KMS-11 (cell line): ENCODE measurements around the gene TARBP2.
A peak's percentile ranks its signal among the peaks of the same experiment; 100 is the strongest.

Experiments
- H2AFZ ChIP-seq: fragments of 200-600 bp; sonication (generic); 2 replicates; pipeline ENCODE4 v1.6.1; 2016; ENCODE audit warnings: antibody characterized with exemption, mixed run types, low read depth
- H3K27ac ChIP-seq: fragments of 200-600 bp; sonication (generic); 2 replicates; pipeline ENCODE4 v1.6.1; 2016; ENCODE audit warnings: mild to moderate bottlenecking, mixed run types
- H3K27me3 ChIP-seq: fragments of 200-600 bp; sonication (generic); 2 replicates; pipeline ENCODE4 v1.6.1; 2017; ENCODE audit warnings: mild to moderate bottlenecking, low read depth, mixed run types, moderate library complexity; ENCODE audit not compliant: insufficient read depth
- H3K36me3 ChIP-seq: fragments of 200-600 bp; sonication (generic); 2 replicates; pipeline ENCODE4 v1.6.1; 2017; ENCODE audit warnings: mild to moderate bottlenecking, mixed run types; ENCODE audit not compliant: insufficient read depth
- H3K4me1 ChIP-seq: fragments of 200-600 bp; sonication (generic); 2 replicates; pipeline ENCODE4 v1.6.1; 2016; ENCODE audit warnings: mild to moderate bottlenecking, low read depth, mixed run types; ENCODE audit not compliant: poor library complexity, severe bottlenecking
- H3K4me2 ChIP-seq: fragments of 200-600 bp; sonication (generic); 2 replicates; pipeline ENCODE4 v1.7.0; 2016; ENCODE audit warnings: mild to moderate bottlenecking, mixed run types
- H3K4me3 ChIP-seq: fragments of 200-600 bp; sonication (generic); IDR thresholded peaks from 2 replicates; pipeline ENCODE4 v1.6.1; 2017; ENCODE audit warnings: low read depth, low read length, mixed read lengths; ENCODE audit not compliant: insufficient read depth
- H3K79me2 ChIP-seq: fragments of 200-600 bp; sonication (generic); 2 replicates; pipeline ENCODE4 v1.6.1; 2016; ENCODE audit warnings: low read depth, mixed run types; ENCODE audit not compliant: insufficient read depth
- H3K9ac ChIP-seq: fragments of 200-600 bp; sonication (generic); 2 replicates; pipeline ENCODE4 v1.6.1; 2016; ENCODE audit warnings: mild to moderate bottlenecking, mixed run types
- H4K20me1 ChIP-seq: fragments of 200-600 bp; sonication (generic); 2 replicates; pipeline ENCODE4 v1.6.1; 2016; ENCODE audit warnings: mild to moderate bottlenecking, mixed run types; ENCODE audit not compliant: insufficient read depth
- TF ChIP-seq, protein P1 (sequence below): fragments of 200-600 bp; sonication (generic); conservative IDR thresholded peaks from 2 replicates; pipeline ENCODE4 v1.6.1; 2017; ENCODE audit warnings: low read depth, mild to moderate bottlenecking, antibody characterized with exemption, low read length, moderate library complexity, mixed read lengths

Gene TARBP2

DNA sequence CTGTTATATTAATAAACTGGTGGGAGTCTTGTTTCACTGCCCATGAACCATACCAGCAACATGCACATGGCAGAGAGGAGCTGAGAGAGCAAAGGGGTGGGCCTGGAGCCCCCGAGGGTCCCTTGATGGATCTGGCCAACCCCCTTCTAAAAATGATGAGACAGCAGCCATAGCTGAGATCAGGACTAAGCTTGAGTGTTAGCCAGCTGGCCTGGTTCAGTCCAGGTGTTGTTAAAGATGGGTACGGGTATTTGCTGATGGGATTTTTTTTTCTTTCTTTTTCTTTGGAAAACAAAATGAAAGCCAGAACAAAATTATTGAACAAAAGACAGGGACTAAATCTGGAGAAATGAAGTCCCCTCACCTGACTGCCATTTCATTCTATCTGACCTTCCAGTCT lies 33.2 kb upstream of the TARBP2 start:
- TF ChIP-seq, protein P1, sequence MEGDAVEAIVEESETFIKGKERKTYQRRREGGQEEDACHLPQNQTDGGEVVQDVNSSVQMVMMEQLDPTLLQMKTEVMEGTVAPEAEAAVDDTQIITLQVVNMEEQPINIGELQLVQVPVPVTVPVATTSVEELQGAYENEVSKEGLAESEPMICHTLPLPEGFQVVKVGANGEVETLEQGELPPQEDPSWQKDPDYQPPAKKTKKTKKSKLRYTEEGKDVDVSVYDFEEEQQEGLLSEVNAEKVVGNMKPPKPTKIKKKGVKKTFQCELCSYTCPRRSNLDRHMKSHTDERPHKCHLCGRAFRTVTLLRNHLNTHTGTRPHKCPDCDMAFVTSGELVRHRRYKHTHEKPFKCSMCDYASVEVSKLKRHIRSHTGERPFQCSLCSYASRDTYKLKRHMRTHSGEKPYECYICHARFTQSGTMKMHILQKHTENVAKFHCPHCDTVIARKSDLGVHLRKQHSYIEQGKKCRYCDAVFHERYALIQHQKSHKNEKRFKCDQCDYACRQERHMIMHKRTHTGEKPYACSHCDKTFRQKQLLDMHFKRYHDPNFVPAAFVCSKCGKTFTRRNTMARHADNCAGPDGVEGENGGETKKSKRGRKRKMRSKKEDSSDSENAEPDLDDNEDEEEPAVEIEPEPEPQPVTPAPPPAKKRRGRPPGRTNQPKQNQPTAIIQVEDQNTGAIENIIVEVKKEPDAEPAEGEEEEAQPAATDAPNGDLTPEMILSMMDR: no peak
- H3K27me3 ChIP-seq: no peaks in the 10 kb centered on the region
- H3K27ac ChIP-seq: peak overlapping the region; percentile 59
- peaks cover 91% of the 10 kb centered on the region for H3K79me2 ChIP-seq
- H2AFZ ChIP-seq: no peak overlapping the region
- H3K36me3 ChIP-seq: peaks cover 76% of the 10 kb centered on the region; the same call in 1 of the 2 replicates
- peaks cover 25% of the 10 kb centered on the region for H4K20me1 ChIP-seq
- peaks cover 99% of the 10 kb centered on the region for H3K4me1 ChIP-seq
- no peak overlapping the region for H3K4me3 ChIP-seq
- H3K4me2 ChIP-seq: peak overlapping the region; percentile 77
- H3K9ac ChIP-seq: no peak overlapping the region; the same call in 1 of the 2 replicates

DNA sequence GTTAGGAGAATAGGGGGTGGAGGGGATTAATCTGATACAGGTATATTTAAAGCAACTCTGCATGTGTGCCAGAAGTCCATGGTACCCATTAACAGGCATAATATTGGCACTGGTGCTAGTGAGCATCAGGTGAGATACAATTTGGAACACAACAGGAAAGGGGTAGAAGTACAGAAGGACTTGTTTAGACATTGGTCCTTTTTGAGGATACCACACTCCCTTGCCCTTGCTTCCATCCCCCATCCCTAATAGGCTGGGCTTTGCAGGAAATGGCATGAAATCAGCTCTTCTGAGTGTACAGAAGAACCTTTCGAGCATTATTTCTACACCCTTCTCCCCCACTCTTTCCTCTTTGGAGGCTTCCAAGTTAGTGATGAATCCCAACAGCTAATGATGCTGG lies 32.8 kb upstream of the TARBP2 start:
- Histone ChIP-seq H2AFZ (no peak overlapping the region), H3K27ac (peak overlapping the region; percentile 59), H3K4me2 (peak overlapping the region; percentile 77), H4K20me1 (peaks cover 21% of the 10 kb centered on the region), H3K27me3 (no peaks in the 10 kb centered on the region), H3K79me2 (peaks cover 91% of the 10 kb centered on the region), H3K4me1 (peaks cover 99% of the 10 kb centered on the region), H3K4me3 (no peak overlapping the region), H3K9ac (no peak overlapping the region; the same call in 1 of the 2 replicates), H3K36me3 (peaks cover 75% of the 10 kb centered on the region; the same call in 1 of the 2 replicates)
- TF ChIP-seq, protein P1: no peak

DNA sequence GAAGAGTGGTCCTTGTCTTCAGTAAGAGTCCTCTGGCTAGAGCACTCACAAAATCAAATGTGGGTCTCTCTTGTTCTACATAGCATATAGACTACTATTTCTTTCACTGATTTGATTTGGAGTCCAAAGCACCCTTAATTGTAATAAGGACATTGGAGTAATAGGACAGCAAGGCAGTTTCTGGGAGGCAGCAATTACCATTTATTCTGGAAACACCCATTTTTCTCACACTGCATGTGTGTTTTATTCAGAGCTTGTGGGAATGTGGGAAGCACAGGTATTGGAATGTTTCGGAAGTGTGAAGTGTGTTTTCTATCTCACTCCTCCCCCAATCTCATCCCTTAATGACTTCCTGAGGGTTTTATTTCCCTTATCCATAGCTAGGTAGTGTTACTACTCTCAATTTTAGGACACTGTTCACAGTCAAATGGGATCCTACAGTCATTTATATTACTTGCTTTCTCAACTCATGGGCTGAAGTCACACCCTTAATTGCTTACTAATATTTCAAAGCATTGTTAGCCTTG lies 29.0 kb upstream of the TARBP2 start:
- peak overlapping the region; percentile 60 for H3K27ac ChIP-seq

DNA sequence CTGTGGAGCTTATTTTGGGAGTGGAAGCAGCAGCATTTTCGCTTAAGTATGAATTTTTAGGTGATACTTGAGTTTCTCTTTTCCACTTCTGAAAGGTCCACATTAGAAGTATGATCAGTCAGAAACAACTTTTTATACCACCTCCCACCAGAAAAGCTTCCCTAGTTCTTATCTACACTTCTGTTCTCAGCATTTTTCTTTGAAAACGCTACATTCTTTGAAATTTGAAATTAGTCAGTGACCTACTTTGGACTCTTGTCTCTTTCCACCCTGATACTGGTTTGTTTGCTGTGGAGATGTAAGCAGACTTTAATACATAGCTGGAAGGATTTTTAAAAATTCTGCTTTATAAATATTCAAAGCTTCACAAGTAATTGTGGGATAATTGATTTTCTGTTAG lies 27.0 kb upstream of the TARBP2 start:
- TF ChIP-seq, protein P1: no peak
- Histone ChIP-seq H3K27ac (peak overlapping the region; percentile 60), H3K4me2 (peak overlapping the region; percentile 86), H3K4me1 (peaks cover 99% of the 10 kb centered on the region), H4K20me1 (peaks cover 28% of the 10 kb centered on the region), H3K9ac (peak overlapping the region; percentile 27; the same call in 1 of the 2 replicates), H2AFZ (no peak overlapping the region), H3K36me3 (peaks cover 78% of the 10 kb centered on the region), H3K27me3 (no peaks in the 10 kb centered on the region), H3K79me2 (peaks cover 92% of the 10 kb centered on the region), H3K4me3 (no peak overlapping the region)

More for the DNA sequence above, 29.0 kb upstream of the TARBP2 start:
- Histone ChIP-seq H3K79me2 (peaks cover 93% of the 10 kb centered on the region), H4K20me1 (peaks cover 11% of the 10 kb centered on the region; the same call in 1 of the 2 replicates), H2AFZ (no peak overlapping the region), H3K36me3 (peaks cover 80% of the 10 kb centered on the region; the same call in 1 of the 2 replicates), H3K27me3 (no peaks in the 10 kb centered on the region), H3K4me2 (peak overlapping the region; percentile 86), H3K4me3 (no peak overlapping the region), H3K4me1 (peaks cover 99% of the 10 kb centered on the region), H3K9ac (peak overlapping the region; percentile 27; the same call in 1 of the 2 replicates)
- TF ChIP-seq, protein P1: no peak
